GM18870 (cell line): ENCODE data around the gene ZBED1.
"Not testable (repeated sequence)": the region's sequence is repeated elsewhere in the genome, so short reads cannot be mapped to it uniquely, and the experiment has no call there.

ENCODE experiments used
- ATAC-seq: cut with Tn5 transposase; IDR thresholded peaks from one replicate; pipeline ENCODE4 v1.9.1; 2021; ENCODE audit warnings: moderate library complexity; ENCODE audit not compliant: unreplicated experiment

The ZBED1 gene

GRCh38 chrX:2520539-2520938 is 19.8 kb upstream of the ZBED1 start:
- no peak for ATAC-seq

GRCh38 chrX:2519638-2520037 is 18.9 kb upstream of the ZBED1 start:
- not testable (repeated sequence) for ATAC-seq

GRCh38 chrX:2517055-2517454 is 16.3 kb upstream of the ZBED1 start:
- ATAC-seq, result peak; percentile 16

GRCh38 chrX:2516623-2517022 is 15.8 kb upstream of the ZBED1 start:
- ATAC-seq, result peak; percentile 68

GRCh38 chrX:2514131-2514530 is 13.4 kb upstream of the ZBED1 start:
- no peak for ATAC-seq

GRCh38 chrX:2513121-2513664 is 12.4 kb upstream of the ZBED1 start:
- no peak for ATAC-seq

- ATAC-seq, result no peak
These were observed 11.7 kb upstream of the ZBED1 start for GRCh38 chrX:2512501-2512900.

- no peak for ATAC-seq
These were observed 10.6 kb upstream of the ZBED1 start for GRCh38 chrX:2511326-2511725.

- ATAC-seq, result no peak
These were observed 8.0 kb upstream of the ZBED1 start for GRCh38 chrX:2508648-2509335.

- ATAC-seq, result no peak
These were observed 7.3 kb upstream of the ZBED1 start for GRCh38 chrX:2507904-2508627.

GRCh38 chrX:2507196-2507595 is 6.4 kb upstream of the ZBED1 start:
- no peak for ATAC-seq

GRCh38 chrX:2505341-2505740 is 4.6 kb upstream of the ZBED1 start:
- ATAC-seq, result not testable (repeated sequence)

GRCh38 chrX:2504706-2505332 is 4.0 kb upstream of the ZBED1 start:
- ATAC-seq, result no peak

GRCh38 chrX:2503591-2504500 is 3.1 kb upstream of the ZBED1 start:
- ATAC-seq, result no peak

GRCh38 chrX:2502668-2503519 is 2.1 kb upstream of the ZBED1 start:
- no peak for ATAC-seq

GRCh38 chrX:2502120-2502667 is 1.4 kb upstream of the ZBED1 start:
- no peak for ATAC-seq

- no peak for ATAC-seq
These were observed 855 bp upstream of the ZBED1 start for GRCh38 chrX:2501559-2502102.

- ATAC-seq, result no peak
These were observed 529 bp downstream of the ZBED1 start for GRCh38 chrX:2500091-2500802.

GRCh38 chrX:2499507-2499906 is 1.3 kb downstream of the ZBED1 start:
- ATAC-seq, result no peak
